BE2C (cell line): ENCODE results near the gene SLC43A3.
A peak's percentile ranks its signal among the peaks of the same experiment; 100 is the strongest.

Experiments used
- DNase-seq: peaks from one replicate; pipeline ENCODE4 v3.0.0-alpha.2; 2020
- H3K27me3 ChIP-seq: fragments of 250-450 bp; sonication (Bioruptor Pico); 2 replicates; pipeline ENCODE4 v1.5.1; 2020; ENCODE audit warnings: mild to moderate bottlenecking
- H3K36me3 ChIP-seq: fragments of 250-450 bp; sonication (Bioruptor Pico); 2 replicates; pipeline ENCODE4 v1.5.1; 2020; ENCODE audit warnings: mild to moderate bottlenecking
- H3K4me1 ChIP-seq: fragments of 250-450 bp; sonication (Bioruptor Pico); 2 replicates; pipeline ENCODE4 v1.5.1; 2020
- H3K4me3 ChIP-seq: 2 replicates; pipeline ENCODE4 v1.5.1; 2011; ENCODE audit warnings: low read depth, low read length
- H3K9me3 ChIP-seq: fragments of 250-450 bp; sonication (Bioruptor Pico); 2 replicates; pipeline ENCODE4 v1.5.1; 2020
- CTCF ChIP-seq: IDR thresholded peaks from 2 replicates; pipeline ENCODE4 v1.5.1; 2012; ENCODE audit warnings: mild to moderate bottlenecking, low read depth, low read length

SLC43A3 gene

GRCh38 chr11:57460758-57461749, 34.1 kb upstream of the SLC43A3 start:
- H3K36me3 ChIP-seq = no peaks in the 10 kb centered on the region
- no peak for TF ChIP-seq CTCF
- no peak overlapping the region for H3K4me3 ChIP-seq
- H3K4me1 ChIP-seq = no peaks in the 10 kb centered on the region
- H3K27me3 ChIP-seq = peaks cover 34% of the 10 kb centered on the region
- no peaks in the 10 kb centered on the region for H3K9me3 ChIP-seq
- DNase-seq = no peak

- H3K4me1 ChIP-seq = no peaks in the 10 kb centered on the region
- peak within 1 kb of the TSS; percentile 20 for H3K4me3 ChIP-seq
- no peaks in the 10 kb centered on the region for H3K9me3 ChIP-seq
- no peak for TF ChIP-seq CTCF
- no peaks in the 10 kb centered on the region for H3K36me3 ChIP-seq
- DNase-seq = peak; percentile 47
- H3K27me3 ChIP-seq = peaks cover 34% of the 10 kb centered on the region
Measured at GRCh38 chr11:57460022-57460757, 33.3 kb upstream of the SLC43A3 start, which contains the start of gene RTN4RL2. RTN4RL2 (plus strand) TSS chr11:57460528; CDS start chr11:57460866, 338 bp downstream.

GRCh38 chr11:57459164-57460021, 32.5 kb upstream of the SLC43A3 start:
- H3K9me3 ChIP-seq = no peaks in the 10 kb centered on the region
- no peak for DNase-seq
- no peaks in the 10 kb centered on the region for H3K36me3 ChIP-seq
- TF ChIP-seq CTCF = no peak
- peaks cover 34% of the 10 kb centered on the region for H3K27me3 ChIP-seq
- H3K4me1 ChIP-seq = no peaks in the 10 kb centered on the region
- peak overlapping the region; percentile 20 for H3K4me3 ChIP-seq

GRCh38 chr11:57458410-57459163, 31.7 kb upstream of the SLC43A3 start:
- no peaks in the 10 kb centered on the region for H3K36me3 ChIP-seq
- H3K9me3 ChIP-seq = no peaks in the 10 kb centered on the region
- peak; percentile 33 for DNase-seq
- no peak overlapping the region for H3K4me3 ChIP-seq
- peak; percentile 59 for TF ChIP-seq CTCF
- H3K4me1 ChIP-seq = no peaks in the 10 kb centered on the region
- H3K27me3 ChIP-seq = peaks cover 34% of the 10 kb centered on the region

- Histone ChIP-seq H3K9me3 (no peaks in the 10 kb centered on the region), H3K36me3 (no peaks in the 10 kb centered on the region), H3K4me1 (no peaks in the 10 kb centered on the region), H3K27me3 (peaks cover 34% of the 10 kb centered on the region), H3K4me3 (no peak overlapping the region)
- no peak for TF ChIP-seq CTCF
- DNase-seq = no peak
Measured at GRCh38 chr11:57458060-57458409, 31.1 kb upstream of the SLC43A3 start.
